NCI-H226 (cell line): Measurements from ENCODE around the gene PDCD7.
A peak's percentile ranks its signal among the peaks of the same experiment; 100 is the strongest.
"Not testable (repeated sequence)": the region's sequence is repeated elsewhere in the genome, so short reads cannot be mapped to it uniquely, and the experiment has no call there.

ENCODE experiments used
- DNase-seq: peaks from one replicate; pipeline ENCODE4 v3.0.0-alpha.2; 2015

Gene PDCD7, protein sequence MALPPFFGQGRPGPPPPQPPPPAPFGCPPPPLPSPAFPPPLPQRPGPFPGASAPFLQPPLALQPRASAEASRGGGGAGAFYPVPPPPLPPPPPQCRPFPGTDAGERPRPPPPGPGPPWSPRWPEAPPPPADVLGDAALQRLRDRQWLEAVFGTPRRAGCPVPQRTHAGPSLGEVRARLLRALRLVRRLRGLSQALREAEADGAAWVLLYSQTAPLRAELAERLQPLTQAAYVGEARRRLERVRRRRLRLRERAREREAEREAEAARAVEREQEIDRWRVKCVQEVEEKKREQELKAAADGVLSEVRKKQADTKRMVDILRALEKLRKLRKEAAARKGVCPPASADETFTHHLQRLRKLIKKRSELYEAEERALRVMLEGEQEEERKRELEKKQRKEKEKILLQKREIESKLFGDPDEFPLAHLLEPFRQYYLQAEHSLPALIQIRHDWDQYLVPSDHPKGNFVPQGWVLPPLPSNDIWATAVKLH

DNA sequence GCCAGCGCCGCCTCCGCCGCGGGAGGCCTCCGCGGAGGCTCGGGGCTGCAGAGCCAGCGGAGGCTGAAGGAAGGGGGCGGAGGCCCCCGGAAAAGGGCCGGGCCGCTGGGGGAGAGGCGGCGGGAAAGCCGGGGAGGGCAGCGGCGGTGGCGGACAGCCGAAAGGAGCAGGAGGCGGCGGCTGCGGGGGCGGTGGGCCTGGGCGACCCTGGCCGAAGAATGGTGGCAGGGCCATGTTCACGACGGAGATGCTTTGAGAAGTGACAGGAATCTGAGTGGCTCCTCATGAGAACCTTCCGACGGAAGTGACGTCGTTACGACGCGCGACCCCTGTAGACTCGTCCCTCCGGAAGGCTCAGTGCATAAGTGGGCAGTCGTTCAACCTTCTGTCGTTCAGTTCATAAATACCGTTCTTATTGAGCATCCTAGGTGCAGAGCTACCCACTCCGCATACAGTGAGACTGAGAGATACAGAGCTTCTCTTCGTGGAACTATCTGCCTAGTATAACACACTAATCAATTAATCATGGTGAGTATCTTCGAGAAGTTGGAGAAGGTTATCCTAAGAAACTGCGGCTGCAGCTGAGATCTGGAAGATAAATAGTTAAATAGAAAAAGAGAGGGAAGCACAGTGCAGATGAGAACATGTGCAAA is at the start of gene PDCD7:
PDCD7 (minus strand) TSS at position 261 of the 653 bp plus-strand sequence; CDS start at position 234, 27 bp downstream.
- DNase-seq = peak; percentile 86

DNA sequence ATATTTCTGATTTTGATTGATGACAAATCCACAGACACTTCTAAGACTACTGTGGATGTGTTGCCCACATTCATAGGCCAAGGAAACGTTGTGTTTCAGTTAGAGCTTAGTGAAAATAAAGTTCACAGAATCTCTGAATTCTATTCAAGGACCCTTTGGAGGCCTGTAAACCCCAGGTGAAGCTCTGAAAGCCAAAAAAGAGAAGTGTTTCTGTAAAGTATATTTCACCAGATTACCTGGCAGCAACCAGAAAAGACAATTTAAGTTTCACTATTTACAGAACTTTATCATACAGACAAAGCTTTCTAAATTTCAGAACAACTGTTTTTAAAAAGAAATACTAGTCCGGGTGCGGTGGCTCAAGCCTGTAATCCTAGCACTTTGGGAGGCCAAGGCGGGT is 48.9 kb upstream of the PDCD7 start:
- DNase-seq = no peak

DNA sequence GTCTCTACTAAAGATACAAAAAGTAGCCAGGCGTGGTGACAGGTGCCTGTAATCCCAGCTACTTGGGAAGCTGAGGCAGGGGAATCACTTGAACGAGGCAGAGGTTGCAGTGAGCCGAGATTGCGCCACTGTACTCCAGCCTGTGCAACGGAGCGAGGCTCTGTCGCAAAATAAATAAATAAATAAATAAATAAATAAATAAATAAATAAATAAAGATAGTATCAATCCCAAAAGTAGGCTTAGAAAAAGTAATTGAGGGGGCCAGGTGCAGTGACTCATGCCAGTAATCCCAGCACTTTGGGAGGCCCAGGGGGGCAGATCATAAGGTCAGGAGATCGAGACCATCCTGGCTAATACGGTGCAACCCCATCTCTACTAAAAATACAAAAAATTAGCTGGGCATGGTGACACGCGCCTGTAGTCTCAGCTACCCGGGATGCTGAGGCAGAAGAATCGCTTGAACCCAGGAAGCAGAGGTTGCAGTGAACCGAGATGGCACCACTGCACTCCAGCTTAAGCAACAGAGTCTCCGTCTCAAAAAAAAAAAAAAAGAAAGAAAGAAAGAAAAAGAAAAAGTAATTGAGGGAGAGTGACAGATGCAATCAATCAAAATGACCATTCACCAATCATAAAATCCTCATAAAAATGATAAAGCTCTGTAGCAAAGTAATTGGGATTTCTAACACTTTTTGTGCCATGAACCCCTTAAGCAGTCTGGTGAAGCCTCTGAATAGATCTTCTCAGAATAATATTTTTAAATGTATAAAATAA is 48.2 kb upstream of the PDCD7 start:
- not testable (repeated sequence) for DNase-seq

DNA sequence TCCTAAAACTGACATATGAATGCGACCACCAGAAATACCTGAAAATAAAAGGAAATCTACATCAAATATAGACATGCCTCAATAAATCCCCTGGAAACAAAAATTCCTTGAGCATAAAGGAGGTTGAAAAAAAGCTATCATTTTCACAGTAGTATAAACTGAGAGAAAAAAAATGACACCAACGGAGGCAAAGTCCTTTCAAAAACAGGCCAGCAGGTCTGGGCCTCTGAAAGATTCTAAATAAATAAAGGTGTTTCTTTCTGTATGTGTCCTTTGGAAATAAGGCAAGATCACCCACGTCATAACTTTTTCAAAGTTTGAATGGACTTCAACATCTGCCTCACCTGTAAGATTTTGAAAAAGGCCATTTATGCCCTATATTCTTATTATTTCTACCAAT is 46.6 kb upstream of the PDCD7 start:
- no peak for DNase-seq

DNA sequence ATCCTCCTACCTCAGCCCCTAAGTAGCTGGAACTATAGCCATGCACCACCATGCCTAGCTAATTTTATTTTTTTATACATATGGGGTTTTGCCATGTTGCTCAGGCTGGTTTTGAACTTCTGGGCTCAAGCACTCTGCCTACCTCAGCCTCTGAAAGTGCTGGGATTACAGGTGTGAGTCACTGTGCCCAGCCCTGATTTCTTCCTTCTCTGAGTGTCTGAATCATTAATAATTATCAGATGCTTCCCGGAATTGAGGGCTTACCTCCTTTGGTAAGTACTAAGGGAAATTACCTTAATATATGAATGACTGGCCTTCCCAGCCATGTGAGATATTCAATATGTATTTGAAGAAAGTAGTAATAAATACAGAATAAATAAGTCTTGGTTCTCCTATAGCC is 44.3 kb upstream of the PDCD7 start:
- DNase-seq = peak; percentile 56

DNA sequence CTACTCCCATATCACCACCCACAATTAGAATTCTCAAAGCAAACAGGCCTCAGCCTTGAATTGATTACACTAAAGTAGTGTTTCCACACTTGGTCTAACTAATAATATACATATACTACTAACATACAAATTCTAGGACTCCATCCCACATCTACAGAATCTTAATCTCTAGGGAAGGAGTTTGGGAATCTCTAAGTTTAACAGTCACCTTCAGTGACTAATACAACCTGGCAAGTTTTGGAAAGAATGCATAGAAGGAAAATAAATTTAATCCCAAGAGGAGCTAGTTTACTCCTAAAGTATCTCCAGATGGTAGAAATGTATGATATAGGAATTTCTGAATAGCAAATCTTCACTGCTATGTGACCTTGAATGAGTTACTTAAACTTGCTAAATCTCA is 42.4 kb upstream of the PDCD7 start:
- DNase-seq = no peak

DNA sequence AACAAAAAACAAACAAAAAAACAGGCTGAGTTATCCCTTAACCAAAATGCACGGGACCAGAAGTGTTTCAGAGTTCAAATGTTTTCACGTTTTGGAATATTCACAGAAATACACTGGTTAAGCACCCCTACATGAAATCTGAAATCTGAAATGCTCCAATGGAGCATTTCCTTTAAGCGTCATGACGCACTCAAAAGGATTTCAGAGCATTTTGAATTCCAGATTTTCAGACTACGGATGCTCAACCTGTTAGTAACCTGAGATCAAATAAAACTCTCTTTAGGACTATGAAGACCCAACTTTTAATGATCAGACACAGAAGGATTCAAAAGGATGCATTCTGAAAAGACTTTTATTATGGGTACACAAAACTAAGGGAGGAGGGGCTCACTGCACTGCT is 41.9 kb upstream of the PDCD7 start:
- DNase-seq = no peak

DNA sequence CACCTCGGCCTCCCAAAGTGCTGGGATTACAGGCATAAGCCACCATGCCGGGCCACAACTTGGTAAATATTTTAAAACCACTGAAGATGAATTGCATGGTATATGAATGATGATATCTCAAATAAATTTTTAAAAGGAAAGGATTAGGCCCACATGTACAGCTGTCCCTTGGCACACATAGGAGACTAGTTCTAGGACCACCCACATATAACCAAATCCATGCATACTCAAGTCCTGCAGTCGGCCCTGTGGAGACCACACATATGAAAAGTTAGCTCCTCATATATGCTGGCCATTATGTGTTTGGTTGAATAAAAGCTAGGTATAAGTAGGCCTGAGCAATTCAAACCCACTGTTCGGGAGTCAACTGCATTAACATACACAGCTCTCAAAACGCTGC is 40.9 kb upstream of the PDCD7 start:
- no peak for DNase-seq

DNA sequence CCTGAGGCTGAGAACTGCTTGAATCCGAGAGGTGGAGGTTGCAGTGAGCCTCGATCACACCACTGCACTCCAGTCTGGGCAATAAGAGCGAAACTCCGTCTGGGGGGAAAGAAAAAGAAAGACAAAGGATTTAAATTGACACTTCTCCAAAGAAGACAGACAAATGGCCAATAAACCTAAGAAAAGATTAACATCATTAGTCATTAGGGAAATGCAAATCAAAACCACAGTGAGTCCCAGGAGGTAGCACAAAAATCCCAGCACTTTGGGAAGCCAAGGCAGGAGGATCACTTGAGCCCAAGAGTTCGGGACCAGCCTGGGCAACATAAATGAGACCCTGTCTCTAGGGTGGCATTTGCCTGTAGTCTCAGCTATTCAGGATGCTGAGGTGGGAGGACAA is 38.9 kb upstream of the PDCD7 start:
- no peak for DNase-seq

DNA sequence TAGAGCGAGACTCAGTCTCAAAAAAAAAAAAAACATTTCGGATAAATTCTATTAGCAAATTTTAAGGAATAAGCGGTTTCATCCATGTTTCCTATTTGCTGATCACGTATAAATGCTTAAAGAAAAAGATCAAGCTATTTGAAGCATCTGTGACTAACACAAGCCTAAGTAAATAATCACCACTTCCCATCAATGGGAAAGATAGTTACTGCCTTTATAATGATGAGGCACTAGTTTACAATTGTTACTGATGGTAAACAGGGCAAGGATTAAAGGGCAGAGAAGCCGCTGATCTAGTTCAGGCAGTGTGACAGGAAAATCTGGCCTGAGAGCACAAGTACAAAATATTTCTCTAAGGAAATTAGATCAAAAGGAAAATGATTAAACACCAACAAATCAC is 37.8 kb upstream of the PDCD7 start:
- DNase-seq = no peak

DNA sequence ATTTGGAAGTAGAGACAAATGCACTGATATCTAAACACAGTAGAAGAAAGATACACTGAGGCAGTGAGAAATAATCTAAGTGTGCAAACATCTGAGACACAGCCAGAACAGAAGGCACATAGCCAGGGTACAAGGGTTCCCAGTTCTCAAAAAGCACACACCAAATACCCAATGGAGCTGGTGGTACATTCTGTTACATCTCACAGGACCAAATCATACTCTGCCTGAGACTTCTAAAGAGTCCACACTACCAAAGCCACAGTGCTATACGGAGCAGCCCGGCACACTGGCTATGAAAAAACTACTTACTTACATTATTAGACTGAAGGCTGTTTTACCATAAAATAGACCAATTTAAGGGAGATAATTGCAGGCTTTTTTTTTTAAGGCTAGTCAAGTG is 32.3 kb upstream of the PDCD7 start:
- DNase-seq = no peak

DNA sequence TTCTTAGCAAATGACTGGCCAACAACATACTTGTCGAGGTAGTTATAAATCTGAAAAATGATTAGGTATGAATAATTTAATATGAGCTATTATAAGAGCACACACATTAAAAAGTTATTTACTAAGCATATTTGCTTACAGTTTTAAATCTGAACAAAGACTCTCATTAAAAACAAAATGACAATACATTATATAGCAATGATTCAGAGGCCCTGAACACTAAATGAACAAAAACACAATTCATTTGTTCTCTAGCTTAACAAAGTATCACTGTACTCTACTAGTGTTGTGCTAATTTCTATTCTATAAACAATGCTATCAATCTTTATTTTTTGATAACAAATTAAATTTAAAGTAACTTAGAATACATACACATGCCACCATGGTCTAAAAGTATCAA is 30.5 kb upstream of the PDCD7 start:
- DNase-seq = no peak

DNA sequence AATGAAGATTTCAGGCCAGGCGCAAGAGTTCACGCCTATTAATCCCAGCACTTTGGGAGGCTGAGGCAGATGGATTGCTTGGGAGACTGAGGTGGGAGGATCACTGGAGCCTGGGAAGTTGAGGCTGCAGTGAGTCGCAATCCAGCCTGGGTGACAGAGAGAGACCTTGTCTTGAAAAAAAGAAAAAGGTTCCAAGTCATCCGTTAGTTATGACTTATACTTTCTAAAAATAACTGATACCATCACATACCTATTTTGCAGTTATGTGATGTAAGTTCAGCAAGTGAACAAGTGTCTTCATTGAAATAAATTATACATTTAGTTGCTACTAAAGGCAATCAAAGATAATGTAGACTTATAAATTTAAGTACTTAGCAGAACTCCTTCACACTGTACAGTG is 29.4 kb upstream of the PDCD7 start:
- DNase-seq = no peak

DNA sequence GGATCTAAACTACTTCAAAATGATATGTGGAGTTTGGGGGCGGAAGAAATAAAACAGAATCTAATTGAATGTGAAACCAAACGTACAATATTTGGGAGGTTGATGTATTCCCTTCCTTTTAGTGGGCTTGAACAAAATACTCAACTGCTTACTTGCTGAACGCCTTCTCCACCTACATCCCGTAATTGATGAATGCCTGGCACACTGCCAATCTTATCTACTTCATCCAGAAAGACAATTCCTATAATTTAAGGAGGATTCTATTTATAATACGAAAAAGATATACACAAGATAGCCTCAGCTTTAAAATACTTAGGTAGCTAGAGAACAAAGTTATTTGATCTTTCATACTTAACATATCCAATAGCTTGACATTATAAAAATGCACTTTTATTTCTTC is 23.1 kb upstream of the PDCD7 start:
- DNase-seq = no peak

DNA sequence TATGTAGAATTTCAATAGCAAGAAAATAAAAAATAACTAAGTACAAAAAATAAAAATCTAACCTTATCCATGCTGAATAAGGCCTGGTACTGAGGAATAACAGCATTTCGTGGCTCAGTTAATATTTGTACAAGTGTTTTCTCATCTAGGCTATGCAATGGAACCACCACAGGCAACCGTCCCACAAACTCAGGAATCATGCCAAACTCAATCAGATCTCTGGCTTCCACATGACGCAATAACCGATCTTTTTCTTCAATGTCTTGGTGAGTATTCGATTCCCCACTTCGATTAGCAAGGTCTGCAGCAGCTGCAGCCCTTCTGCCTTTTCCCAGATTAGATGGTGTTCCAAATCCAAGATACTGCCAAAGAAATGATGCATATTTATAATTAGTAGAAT is 21.1 kb upstream of the PDCD7 start:
- DNase-seq = no peak

DNA sequence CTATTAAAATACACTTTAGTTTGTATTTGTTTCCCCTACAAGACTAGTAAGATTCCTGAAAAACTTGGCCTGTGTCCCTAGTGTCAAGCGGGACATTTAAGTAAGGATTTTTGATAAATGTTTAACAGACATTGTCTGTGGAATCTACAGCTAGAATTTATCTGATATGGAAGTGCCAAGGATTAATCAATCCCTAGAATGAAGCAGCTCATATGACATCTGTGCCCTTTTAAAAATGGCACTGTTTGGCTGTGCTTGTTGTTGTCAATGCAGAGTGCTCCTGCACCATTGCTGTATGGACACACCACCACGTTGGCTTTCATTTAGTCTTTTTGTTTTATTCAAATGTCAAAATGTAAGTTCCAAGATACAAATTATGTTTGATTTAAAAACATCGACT is 14.3 kb upstream of the PDCD7 start:
- no peak for DNase-seq

DNA sequence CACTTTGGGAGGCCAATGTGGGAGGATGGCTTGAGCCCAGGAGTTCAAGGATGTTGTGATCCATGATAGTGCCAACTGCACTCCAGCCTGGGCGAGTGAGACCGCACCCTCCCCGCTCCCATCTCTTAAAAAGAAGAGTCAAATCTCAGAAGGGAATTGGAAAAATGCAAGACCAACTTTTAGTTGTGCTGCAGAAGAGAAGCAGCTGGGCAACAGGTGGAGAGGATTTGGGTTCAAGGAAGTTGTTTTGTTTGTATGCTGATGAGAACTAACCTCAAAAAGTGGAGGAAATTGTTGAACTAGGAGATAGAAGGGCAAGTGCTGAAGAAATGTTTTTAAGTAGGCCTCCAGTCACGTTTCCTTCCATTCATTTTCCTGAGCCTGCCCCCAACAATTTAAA is 12.8 kb upstream of the PDCD7 start:
- no peak for DNase-seq

DNA sequence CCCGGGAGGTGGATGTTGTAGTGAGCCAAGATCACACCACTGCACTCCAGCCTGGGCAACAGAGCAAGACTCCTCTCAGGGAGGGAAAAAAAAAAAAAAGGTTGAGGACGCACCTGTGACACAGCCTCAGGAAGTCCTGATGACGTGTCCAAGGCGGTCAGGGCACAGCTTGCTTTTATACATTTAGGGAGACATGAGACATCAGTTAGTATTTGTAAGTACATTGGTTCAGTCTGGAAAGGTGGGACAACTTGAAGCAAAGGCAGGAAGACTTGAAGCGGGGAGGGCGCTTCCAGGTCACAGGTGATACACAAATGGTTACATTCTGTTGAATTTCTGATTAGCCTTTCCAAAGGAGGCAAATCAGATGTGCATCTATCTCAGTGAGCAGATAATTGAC is 5.0 kb upstream of the PDCD7 start:
- not testable (repeated sequence) for DNase-seq

DNA sequence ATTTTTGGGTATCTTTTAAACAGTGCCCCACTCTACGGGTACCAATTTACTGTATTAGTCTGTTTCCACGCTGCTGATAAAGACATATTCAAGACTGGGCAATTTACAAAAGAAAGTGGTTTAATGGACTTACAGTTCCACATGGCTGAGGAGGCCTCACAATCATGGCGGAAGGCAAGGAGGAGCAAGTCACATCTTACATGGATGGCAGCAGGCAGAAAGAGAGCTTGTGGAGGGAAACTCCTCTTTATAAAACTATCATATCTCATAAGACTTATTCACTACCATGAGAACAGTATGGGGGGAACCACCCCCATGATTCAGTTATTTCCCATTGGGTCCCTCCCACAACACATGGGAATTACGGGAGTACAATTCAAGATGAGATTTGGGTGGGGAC is 4.3 kb upstream of the PDCD7 start:
- DNase-seq = not testable (repeated sequence)

DNA sequence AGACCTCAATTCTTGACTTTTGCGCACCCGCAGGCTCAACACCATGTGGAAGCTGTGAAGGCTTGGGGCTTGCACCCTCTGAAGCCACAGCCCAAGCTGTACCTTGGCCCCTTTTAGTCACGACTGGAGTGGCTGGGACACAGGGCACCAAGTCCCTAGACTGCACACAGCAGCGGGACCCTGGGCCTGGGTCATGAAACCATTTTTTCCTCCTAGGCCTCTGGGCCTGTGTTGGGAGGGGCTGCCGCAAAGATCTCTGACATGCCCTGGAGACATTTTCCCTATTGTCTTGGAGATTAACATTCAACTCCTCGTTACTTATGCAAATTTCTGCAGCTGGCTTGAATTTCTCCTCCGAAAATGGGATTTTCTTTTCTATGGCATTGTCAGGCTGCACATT is 3.5 kb upstream of the PDCD7 start:
- not testable (repeated sequence) for DNase-seq

DNA sequence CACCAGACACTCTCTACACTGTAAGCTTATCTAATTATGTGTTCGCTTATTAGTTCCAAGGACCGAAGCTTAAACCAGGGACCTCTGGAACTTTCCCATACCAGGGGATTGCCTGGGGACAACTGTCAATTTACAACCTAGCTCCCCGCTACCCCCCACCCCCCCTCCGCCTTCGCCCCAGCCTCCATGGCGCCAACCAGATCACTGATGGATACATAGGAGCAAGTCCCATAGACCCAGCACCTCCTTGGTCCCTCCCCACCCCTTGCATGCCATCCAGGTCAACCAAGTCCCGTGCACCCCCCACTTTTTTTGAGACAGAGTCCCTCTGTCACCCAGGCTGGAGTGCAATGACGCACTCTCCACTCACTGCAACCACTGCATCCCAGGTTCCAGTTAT is 930 bp upstream of the PDCD7 start:
- no peak for DNase-seq

DNA sequence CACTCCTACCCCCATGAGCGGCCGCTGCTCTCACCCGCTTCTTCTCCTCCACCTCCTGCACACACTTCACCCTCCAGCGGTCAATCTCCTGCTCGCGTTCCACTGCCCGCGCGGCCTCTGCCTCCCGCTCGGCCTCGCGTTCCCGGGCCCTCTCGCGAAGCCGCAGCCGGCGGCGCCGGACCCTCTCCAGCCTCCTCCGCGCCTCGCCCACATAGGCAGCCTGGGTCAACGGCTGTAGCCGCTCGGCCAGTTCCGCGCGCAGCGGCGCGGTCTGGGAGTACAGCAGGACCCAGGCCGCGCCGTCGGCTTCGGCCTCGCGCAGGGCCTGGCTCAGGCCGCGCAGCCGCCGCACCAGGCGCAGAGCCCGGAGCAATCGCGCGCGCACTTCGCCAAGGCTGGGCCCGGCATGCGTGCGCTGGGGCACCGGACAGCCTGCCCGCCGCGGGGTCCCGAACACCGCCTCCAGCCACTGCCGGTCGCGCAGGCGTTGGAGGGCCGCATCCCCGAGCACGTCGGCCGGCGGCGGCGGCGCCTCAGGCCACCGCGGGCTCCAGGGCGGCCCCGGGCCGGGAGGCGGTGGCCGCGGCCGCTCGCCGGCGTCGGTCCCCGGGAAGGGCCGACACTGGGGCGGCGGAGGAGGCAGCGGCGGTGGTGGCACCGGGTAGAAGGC is 595 bp downstream of the PDCD7 start:
- DNase-seq = peak; percentile 47

DNA sequence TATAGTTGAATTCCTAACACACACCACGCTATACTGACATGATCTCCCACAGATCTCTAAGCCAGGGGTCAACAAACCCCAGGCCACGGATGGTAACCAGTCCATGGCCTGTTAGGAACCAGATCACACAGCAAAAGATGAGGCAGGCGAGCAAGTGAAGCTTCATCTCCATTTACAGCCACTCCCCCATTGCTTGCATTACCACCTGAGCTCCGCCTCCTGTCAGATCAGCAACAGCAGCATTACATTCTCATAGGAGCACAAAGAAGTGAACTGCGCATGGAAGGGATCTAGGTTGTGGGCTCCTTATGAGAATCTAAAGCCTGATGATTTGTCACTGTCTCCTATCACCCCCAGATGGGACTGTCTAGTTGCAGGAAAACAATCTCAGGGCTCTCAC is 2.7 kb downstream of the PDCD7 start:
- DNase-seq = no peak
